ENCODE results near the gene DUSP28. TPM values are rescaled to one million over a fixed set of nuclear protein-coding genes. Genes with fewer than 3 reads are reported as not detected.

The DUSP28 gene
- total RNA-seq, 1 donor from 2014 or later, result 4.9 TPM

DNA sequence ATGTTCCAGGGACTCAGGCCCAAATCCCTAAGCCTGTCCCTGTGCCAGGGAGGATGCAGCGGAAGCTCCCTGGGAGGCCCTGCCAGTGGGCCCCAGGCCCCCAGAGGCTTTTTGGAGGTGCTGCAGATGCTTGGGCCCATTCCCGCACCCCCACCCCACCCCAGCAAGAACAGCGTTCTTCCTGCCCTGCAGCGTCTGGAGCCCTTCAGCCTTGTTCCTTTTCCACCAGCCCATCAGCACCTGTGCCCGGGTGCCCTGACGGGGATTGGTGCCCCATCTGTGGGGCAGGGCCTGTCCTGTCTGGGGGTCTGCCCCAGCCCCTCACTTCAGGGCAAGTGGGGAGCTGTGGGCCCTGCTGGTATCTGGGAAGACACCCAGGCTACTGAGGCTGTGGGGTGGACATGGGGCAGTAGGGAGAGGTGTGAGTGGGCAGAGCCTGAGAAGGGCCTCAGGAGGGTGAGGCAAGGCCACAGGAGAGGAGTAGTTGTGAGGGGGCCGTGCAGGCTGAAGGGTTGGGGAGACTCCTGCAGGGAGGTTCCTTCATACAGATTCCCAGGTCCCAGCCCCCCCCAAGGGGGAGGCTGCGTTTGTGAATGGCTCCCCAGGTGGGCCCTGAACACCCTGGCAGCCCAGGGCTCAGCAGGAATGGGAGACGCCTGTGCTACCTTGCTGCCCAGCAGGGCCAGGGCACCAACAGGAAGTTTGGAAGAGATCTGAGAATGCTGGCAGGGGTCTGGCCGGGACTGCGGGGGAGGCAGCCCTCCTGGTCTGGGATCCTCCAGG is 10.6 kb downstream of the DUSP28 start:
- no peak for DNase-seq (ENCODE audit: low spot score, unreplicated experiment)
- TF ChIP-seq CTCF (IDR thresholded peaks at IDR 0.05; ENCODE audit: unreplicated experiment), result no peak
- peaks cover 1% of the 10 kb centered on the region for H3K36me3 Mint-ChIP-seq (ENCODE audit: insufficient read depth)
- H3K27me3 Mint-ChIP-seq, result no peaks in the 10 kb centered on the region
- H3K27ac Mint-ChIP-seq, result peak overlapping the region; percentile 23
- H3K4me1 Mint-ChIP-seq (ENCODE audit: low read depth), result peaks cover 13% of the 10 kb centered on the region
- H3K9me3 Mint-ChIP-seq (ENCODE audit: low read depth), result no peaks in the 10 kb centered on the region
- H3K4me3 Mint-ChIP-seq (ENCODE audit: low read depth), result no peak overlapping the region

- no peak for TF ChIP-seq CTCF (IDR thresholded peaks at IDR 0.05; ENCODE audit: unreplicated experiment)
- H3K4me3 Mint-ChIP-seq (ENCODE audit: low read depth), result no peak overlapping the region
- peaks cover 10% of the 10 kb centered on the region for H3K4me1 Mint-ChIP-seq (ENCODE audit: low read depth)
- DNase-seq (ENCODE audit: low spot score, unreplicated experiment), result no peak
- H3K27ac Mint-ChIP-seq, result peak overlapping the region; percentile 23
- H3K36me3 Mint-ChIP-seq (ENCODE audit: insufficient read depth), result peaks cover 1% of the 10 kb centered on the region
- H3K9me3 Mint-ChIP-seq (ENCODE audit: low read depth), result no peaks in the 10 kb centered on the region
- no peaks in the 10 kb centered on the region for H3K27me3 Mint-ChIP-seq
These were observed 11.3 kb downstream of the DUSP28 start for GRCh38 chr2:240571314-240571973.

GRCh38 chr2:240572141-240573031 is 12.2 kb downstream of the DUSP28 start:
- DNase-seq (ENCODE audit: low spot score, unreplicated experiment), result no peak
- Mint-ChIP-seq H3K9me3 (ENCODE audit: low read depth) (no peaks in the 10 kb centered on the region), H3K36me3 (ENCODE audit: insufficient read depth) (peaks cover 1% of the 10 kb centered on the region), H3K27me3 (no peaks in the 10 kb centered on the region), H3K27ac (no peak overlapping the region), H3K4me1 (ENCODE audit: low read depth) (peaks cover 8% of the 10 kb centered on the region), H3K4me3 (ENCODE audit: low read depth) (no peak overlapping the region)
- TF ChIP-seq CTCF (IDR thresholded peaks at IDR 0.05; ENCODE audit: unreplicated experiment), result no peak

GRCh38 chr2:240573071-240573515 is 12.9 kb downstream of the DUSP28 start:
- H3K36me3 Mint-ChIP-seq (ENCODE audit: insufficient read depth), result peaks cover 1% of the 10 kb centered on the region
- no peaks in the 10 kb centered on the region for H3K9me3 Mint-ChIP-seq (ENCODE audit: low read depth)
- no peak for TF ChIP-seq CTCF (IDR thresholded peaks at IDR 0.05; ENCODE audit: unreplicated experiment)
- no peaks in the 10 kb centered on the region for H3K27me3 Mint-ChIP-seq
- no peak overlapping the region for H3K27ac Mint-ChIP-seq
- DNase-seq (ENCODE audit: low spot score, unreplicated experiment), result no peak
- H3K4me1 Mint-ChIP-seq (ENCODE audit: low read depth), result peaks cover 4% of the 10 kb centered on the region
- H3K4me3 Mint-ChIP-seq (ENCODE audit: low read depth), result no peak overlapping the region

All from progenitor cell of endocrine pancreas (in vitro differentiated cells).